CD4-positive, alpha-beta T cell treated with Interleukin-1 beta for 1 hour (primary cell): ENCODE data around the gene PDIA4.
A peak's percentile ranks its signal among the peaks of the same experiment; 100 is the strongest.
"Not testable (repeated sequence)": the region's sequence is repeated elsewhere in the genome, so short reads cannot be mapped to it uniquely, and the experiment has no call there.

Experiments used
- DNase-seq, 2 donors: peaks; one replicate each; pipeline ENCODE4 v3.0.0-alpha.2; 2020 to 2022

Gene PDIA4, protein sequence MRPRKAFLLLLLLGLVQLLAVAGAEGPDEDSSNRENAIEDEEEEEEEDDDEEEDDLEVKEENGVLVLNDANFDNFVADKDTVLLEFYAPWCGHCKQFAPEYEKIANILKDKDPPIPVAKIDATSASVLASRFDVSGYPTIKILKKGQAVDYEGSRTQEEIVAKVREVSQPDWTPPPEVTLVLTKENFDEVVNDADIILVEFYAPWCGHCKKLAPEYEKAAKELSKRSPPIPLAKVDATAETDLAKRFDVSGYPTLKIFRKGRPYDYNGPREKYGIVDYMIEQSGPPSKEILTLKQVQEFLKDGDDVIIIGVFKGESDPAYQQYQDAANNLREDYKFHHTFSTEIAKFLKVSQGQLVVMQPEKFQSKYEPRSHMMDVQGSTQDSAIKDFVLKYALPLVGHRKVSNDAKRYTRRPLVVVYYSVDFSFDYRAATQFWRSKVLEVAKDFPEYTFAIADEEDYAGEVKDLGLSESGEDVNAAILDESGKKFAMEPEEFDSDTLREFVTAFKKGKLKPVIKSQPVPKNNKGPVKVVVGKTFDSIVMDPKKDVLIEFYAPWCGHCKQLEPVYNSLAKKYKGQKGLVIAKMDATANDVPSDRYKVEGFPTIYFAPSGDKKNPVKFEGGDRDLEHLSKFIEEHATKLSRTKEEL

DNA sequence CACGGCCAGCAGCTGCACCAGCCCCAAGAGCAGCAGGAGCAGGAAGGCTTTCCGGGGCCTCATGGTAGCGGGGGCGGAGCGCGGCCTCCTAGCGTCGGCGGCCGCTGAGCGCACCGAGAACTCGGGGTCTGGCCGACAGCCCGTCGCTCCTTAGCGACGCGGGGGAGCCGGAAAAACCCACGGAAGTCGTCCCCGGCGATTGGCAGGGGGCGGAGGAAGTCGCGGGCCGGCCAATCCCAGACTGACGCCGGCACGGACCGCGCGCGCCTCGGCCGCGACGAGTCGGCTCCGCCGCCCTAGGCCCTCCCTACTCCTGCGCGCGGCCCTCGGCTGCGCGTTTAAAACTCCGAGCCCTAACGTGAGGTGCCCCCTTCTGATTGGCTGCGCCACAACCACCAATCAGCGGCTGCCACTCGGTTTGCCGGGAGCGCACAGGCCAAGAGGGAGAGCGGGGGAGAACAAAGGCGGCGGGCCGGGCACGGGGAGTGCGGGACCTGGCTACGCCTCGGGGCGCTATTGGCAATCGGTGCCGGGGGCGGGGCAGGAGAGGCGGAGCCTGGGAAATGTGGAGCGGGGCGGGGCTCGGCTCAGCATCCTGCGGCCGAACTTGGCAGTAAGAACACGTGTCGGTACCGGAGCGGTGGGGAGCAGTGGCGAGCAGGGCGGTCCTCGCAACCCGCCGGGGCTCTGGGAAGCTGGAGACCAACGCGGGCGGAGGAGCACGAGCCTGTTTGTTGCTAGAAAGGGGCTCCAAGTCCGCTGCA, at the start of gene PDIA4:
PDIA4 (minus strand) TSS at position 160 of the 764 bp plus-strand sequence; CDS start at position 63, 97 bp downstream.
- DNase-seq: peak; percentile 99

- DNase-seq: no peak
Measured at GRCh38 chr7:149077594-149077993, 49.3 kb upstream of the PDIA4 start.

- DNase-seq: no peak
Measured at GRCh38 chr7:149075286-149075685, 47.0 kb upstream of the PDIA4 start.

DNA sequence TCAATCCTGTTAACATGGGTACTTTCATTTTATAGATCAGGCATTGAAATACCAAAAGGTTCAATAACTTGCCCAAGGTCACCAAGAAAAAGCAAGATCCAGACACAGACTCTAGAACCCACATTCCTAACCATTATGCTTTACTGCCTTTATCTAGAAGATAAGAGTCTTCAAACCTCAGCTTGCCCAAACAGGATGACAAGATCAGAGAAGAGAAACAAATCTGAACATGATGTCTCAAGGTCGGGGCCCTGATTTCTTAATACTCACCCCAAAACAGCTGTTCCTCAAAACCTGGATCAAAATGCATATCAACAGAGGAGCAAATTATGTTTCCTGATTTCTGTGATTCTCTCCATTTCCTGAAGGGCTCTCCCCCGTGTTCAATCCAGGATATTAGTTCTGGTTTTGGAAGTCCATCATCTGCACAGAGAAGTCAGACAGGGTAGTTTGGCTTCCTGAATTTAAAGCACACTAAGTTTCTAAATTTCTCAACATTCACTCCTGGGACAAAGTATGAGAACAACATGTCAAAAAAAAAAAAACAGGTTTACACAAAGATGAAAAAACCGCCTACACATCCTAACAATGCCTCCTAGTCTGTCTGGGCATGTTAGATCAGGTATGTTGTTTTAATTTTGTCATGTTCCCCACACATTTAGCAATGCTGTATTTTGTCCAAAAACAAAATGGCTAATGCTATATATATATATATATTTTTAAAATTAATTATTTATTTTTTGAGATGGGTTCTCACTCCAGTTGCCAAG, 46.0 kb upstream of the PDIA4 start:
- no peak for DNase-seq

DNA sequence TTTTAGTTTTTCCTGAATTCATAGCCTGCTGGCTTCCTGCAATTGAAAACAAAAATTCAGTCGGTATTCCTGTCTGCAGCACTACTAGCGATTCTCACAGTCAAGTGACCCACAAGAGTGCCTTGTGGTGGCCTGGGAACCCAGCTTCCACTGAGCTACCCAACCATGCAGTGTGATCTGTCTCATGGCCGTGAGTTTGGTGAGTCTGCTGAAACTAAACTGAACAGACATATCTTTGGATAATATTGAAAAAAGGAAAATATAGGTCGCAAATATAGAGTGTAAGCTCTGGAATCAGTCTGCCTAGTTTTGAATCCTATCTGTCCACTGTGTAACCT, 44.1 kb upstream of the PDIA4 start:
- DNase-seq: no peak

- DNase-seq: peak; percentile 55 to 64
Measured at GRCh38 chr7:149071641-149072437, 43.5 kb upstream of the PDIA4 start.

GRCh38 chr7:149071182-149071635, 42.9 kb upstream of the PDIA4 start:
- DNase-seq: no peak

GRCh38 chr7:149070372-149071125, 42.2 kb upstream of the PDIA4 start:
- DNase-seq: no peak

DNA sequence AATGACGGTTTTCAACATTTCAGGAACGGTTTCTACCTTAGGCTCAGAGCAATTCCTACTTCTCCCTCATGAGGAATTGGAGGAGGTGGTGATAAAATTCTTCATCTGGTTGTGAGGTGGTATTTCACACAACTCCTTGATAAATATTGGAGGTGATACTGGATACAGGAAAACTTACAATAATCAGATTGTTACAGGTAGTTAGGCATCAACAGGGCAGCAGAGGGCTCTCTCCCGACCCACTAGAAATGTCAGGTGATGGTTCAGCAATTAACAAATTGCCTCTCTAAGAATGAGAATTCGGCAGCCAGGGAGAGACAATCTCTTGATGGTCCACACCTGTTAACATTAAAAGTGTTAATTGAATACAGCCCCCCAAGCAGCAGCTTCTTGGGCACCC, 39.6 kb upstream of the PDIA4 start:
- DNase-seq: no peak

GRCh38 chr7:149063476-149063875, 35.2 kb upstream of the PDIA4 start:
- no peak for DNase-seq

DNA sequence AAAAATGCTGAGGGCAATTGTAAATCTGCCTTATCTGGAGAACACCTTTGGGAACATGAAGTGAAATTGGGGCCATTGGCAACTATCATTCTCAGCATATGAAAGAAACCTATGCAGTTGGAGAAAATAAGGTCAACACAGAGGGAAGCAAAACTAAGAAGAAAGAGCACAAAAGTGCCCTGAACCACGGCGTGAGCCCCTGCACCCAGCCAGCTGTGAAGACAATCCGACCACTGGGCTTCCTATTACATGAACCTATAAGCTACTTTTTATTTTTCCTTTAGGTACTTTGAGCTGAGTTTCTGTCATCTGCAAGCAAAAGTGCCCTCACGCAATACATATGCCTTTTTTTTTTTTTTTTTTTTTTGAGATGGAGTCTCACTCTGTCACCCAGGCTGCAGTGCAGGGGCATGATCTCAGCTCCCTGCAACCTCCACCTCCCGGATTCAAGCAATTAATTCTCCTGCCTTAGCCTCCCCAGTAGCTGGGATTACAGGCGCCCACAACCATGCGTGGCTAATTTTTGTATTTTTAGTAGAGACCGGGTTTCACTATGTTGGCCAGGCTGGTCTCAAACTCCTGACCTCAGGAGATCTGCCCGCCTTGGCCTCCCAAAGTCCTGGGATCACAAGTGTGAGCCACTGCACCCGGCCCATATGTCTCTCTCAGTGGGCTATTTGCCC, 34.1 kb upstream of the PDIA4 start:
- not testable (repeated sequence) for DNase-seq

DNA sequence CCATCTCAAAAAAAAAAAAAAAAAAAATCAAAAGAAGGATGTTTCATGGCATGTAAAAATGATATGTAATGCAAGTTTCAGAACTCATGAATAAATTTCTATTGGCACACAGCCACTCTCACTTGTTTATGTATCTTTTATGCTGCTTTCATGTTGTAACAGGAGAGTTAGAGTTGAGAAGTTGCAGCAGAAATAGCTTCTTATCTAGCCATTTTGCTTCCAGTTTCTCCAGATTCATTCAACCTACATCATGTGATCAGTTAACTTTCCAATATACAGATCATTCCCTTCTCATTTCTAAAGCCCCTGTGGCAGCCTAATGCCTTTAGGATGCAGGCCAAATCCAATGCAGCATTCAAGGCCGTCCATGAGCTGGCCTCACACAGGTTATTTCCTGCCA, 31.9 kb upstream of the PDIA4 start:
- DNase-seq: no peak

DNA sequence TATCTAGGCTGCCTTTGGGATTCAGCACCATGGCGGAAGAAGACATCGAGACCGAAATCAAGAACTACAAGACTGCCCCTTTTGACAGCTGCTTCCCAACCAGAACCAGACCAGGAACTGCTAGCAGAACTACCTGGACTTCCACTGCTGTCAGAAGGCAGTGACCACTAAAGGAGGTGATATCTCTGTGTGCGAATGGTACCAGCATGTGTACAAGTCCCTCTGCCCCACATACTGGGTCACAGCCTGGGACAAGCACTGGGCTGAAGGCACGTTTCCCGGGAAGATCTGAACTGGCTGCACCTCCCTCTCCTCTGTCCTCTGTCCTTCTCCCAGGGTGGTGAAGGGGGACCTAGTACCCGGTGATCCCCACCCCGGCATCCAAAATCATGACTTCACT, 25.6 kb upstream of the PDIA4 start:
- no peak for DNase-seq

DNA sequence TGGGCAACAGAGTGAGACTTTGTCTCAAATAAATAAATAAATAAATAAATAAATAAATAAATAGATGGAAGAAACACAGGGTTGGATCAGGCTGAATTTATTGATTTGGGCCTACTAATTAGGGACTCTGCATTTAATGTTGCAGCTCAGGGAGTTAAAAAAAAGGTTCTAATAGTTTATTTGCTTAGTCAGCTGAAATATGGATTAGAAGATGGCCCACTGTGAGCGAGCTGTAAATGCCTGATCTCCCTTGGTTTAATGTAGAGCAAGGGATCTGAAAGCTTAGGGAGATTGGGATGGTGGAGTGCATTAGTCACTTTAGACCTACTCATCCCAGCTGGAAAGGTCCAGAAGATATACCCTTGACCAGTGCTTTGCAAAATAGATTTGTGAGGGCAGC, 25.1 kb upstream of the PDIA4 start:
- no peak for DNase-seq

DNA sequence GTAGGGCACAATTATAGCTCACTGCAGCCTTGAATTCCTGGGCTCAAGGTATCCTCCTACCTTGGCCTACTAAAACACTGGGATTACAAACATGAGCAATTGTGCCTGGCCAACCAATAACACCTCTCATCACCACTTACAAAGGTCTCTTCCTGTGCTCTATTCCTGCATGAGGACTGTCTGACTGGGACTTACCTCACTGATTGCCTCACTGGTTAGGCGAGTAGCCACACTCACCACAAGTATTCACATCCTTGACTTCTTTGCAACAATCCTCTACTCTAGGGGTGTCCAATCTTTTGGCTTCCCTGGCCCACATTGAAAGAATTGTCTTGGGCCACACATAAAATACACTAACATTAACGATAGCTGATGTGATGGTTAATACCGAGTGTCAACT, 22.6 kb upstream of the PDIA4 start:
- DNase-seq: no peak

DNA sequence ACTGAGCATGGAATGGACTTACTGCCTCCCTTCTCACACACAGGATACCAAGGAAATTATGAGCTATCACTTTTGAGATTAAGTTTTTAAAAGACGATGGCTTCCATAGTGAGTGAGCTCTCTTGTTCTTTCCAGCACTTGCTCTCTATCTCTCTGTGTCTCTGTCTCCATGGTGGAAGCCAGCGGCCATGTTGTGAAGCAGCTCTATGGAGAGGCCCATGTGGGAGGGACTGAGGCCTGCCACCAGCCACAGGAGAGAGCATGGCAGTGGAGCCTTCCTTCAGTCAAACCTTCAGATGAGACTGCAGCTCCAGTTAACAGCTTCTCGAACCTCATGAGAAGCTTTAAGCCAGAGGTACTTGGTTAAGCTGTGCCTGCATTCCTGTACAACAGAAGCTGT, 20.5 kb upstream of the PDIA4 start:
- no peak for DNase-seq

DNA sequence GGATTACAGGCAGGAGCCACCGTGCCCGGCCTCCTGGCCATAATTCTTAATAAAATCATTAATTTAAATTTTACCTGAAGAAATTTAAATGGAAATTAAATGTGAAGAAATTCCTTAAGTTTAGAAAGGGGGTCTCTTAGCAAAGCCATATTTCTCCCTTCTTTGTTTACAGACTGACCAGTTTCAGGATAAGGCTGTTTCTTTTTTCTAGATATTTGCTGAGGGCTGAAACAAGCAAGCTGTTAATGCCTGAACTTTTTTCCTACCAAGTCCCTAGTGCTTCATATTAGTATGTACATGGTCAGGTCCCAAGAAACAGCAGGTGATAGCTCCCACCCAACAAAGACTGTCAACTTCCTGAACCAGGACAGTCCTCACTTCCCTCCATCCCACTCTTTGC, 18.1 kb upstream of the PDIA4 start:
- no peak for DNase-seq

- DNase-seq: no peak
Measured at GRCh38 chr7:149043936-149044335, 15.6 kb upstream of the PDIA4 start.

DNA sequence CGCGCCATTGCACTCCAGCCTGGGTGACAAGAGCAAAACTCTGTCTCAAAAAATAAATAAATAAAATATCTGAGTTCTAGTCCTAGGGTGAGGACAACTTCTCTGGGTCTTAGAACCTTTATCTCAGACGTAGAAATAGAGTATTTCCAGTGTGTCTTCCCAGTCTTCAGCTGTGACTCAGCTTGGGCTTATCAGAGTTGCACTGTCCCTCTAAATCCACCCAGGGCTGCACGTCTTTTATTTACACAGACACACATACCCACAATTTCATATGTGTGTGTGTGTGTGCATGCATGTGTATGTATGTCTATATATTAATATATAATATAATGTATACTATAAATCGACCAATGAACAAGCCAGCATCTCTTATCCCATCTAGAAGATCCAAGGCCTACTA, 13.0 kb upstream of the PDIA4 start:
- DNase-seq: no peak

- DNase-seq: not testable (repeated sequence)
Measured at GRCh38 chr7:149038641-149039040, 10.3 kb upstream of the PDIA4 start.

DNA sequence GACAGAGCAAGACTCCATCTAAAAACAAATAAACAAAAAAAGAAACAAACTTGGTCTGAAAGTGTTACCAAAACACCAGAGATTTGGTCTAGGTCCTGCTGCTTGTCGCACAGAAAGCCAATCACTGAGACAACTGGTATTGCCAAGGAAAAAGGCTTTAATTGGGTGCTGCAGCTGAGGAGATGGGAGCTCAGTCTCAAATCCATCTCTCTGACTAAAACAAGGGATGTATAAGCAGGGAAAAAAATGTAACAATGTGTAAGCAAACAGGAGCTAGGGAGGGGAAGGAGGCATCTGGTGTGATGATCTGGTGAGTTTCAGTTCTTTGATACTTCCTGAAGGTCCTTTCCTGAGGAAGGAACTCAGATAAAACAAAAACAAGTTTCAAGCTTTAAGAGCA, 8.4 kb upstream of the PDIA4 start:
- no peak for DNase-seq
